Measurements from ENCODE around the gene MZT2B. TPM values are rescaled to one million over a fixed set of nuclear protein-coding genes. Genes with fewer than 3 reads are reported as not detected.
A peak's percentile ranks its signal among the peaks of the same experiment; 100 is the strongest.
"Not testable (repeated sequence)": the region's sequence is repeated elsewhere in the genome, so short reads cannot be mapped to it uniquely, and the experiment has no call there.

MZT2B gene
- total RNA-seq, 1 donor from 2014 or later = 143 TPM

DNA sequence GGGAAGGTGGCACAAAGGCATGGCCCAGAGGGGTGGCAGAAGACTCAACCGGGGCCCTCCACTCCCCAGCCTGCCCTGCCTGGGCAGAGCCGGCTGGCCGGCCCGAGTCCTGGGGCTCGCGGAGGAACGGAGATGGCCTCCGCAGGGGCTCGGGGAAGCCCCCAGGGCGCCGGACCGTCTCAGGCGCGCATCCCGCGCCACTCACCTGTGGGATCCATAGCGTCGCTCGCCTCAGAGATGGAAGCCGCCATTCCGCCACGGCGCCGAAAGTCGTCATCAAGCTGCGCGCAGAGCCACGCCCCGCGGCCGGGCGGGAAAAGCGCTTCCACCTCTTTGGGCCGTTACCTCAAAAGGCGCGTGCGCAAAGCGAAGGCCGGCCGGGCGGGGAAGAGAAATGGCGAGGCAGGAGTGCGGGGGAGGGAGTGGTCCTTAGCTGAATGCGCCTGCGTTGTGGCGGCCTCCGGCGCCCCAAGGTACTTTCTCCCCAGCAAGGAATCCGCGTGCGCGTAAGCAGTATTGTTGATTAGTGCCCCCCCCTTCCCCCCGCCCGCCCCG, 660 bp upstream of the MZT2B start, which contains the start of gene SMPD4:
TSS of gene SMPD4 (minus strand) at position 278 of the 555 bp plus-strand sequence. CDS start 5,010 bp downstream, outside the sequence.
- H3K27ac Mint-ChIP-seq = peak within 1 kb of the TSS; percentile 91
- no peaks in the 10 kb centered on the region for H3K9me3 Mint-ChIP-seq
- TF ChIP-seq CTCF (IDR thresholded peaks at IDR 0.05) = no peak
- DNase-seq (peak; percentile 97), ATAC-seq (ENCODE audit: low read depth) (peak; percentile 75)
- peaks cover 31% of the 10 kb centered on the region for H3K4me1 Mint-ChIP-seq
- ChIA-PET POLR2A (interaction anchor here (0.6 to 3.0 kb wide), 10 partner anchors 15 to 1864 kb away, joined by 3 to 62 read pairs (median 4); partner anchors contain the start of genes FAM168B and IMP4), CTCF (interaction anchor here (1.1 to 2.4 kb wide), 2 partner anchors 36 to 161 kb away, joined by 3 to 19 read pairs; partner anchors contain the start of genes CCDC74B and IMP4)
- H3K36me3 Mint-ChIP-seq (ENCODE audit: low read depth) = peaks cover 9% of the 10 kb centered on the region
- no peaks in the 10 kb centered on the region for H3K27me3 Mint-ChIP-seq
- intact Hi-C loops (cut with micrococcal nuclease) = loop anchor here (1.0 to 5.0 kb wide), 8 partner anchors 23 to 1864 kb away; partner anchors contain the start of genes CCDC74B, HS6ST1, IMP4 and MZT2A
- peak within 1 kb of the TSS; percentile 93 for H3K4me3 Mint-ChIP-seq

DNA sequence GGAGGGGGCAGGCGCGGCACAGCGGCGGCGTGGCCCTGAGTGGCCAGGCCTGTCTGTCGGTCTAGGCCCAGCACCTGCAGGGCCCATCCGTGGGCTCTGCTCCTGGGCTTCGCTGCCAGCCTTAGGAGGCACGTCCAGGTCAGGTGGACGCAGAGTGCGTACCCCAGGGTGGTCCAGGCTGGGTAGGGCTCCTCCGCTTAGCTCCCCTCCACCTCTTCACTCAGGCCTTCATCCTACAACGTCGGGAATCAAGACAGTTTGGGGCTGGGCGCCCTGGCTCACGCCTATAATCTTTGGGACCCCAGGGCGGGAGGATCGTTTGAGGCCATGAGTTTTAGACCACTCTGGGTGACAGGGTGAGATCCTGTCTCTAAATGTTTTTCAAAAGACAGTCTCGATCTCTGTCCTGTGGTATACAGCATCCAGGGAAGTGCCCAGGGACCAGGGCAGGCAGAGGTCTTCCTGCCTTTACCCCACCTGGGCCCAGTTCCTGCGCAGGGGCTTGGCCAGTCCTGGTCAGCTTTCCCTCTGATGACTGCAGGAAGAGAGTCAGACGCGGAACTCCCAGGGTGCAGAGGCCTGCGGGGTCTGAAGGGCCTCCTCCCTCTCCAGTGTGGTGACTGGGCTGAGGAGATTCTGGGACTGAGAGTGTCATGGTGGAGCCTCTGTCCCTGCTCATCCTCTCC, 907 bp downstream of the MZT2B start:
- CTCF ChIA-PET = interaction anchor here (2.4 kb wide), 1 partner anchor 159 kb away, joined by 19 read pairs; the partner anchor contains the start of gene IMP4
- Mint-ChIP-seq H3K4me3 (peak overlapping the region; percentile 77), H3K27ac (peak overlapping the region; percentile 41), H3K4me1 (peaks cover 31% of the 10 kb centered on the region)
- intact Hi-C loops (cut with micrococcal nuclease) = loop anchor here (2.0 to 5.0 kb wide), 2 partner anchors 150 to 1866 kb away; partner anchors contain the start of gene HS6ST1
- H3K9me3 Mint-ChIP-seq; DNase-seq; POLR2A ChIA-PET; H3K36me3 Mint-ChIP-seq (ENCODE audit: low read depth); H3K27me3 Mint-ChIP-seq; ATAC-seq (ENCODE audit: low read depth): not testable (repeated sequence)

GRCh38 chr2:130183512-130184373, 1.7 kb downstream of the MZT2B start:
- Mint-ChIP-seq H3K4me3 (peak overlapping the region; percentile 77), H3K4me1 (peaks cover 29% of the 10 kb centered on the region), H3K36me3 (ENCODE audit: low read depth) (peaks cover 1% of the 10 kb centered on the region), H3K9me3 (no peaks in the 10 kb centered on the region), H3K27ac (no peak overlapping the region), H3K27me3 (no peaks in the 10 kb centered on the region)
- intact Hi-C loops (cut with micrococcal nuclease) = loop anchor here (2.0 to 5.0 kb wide), 2 partner anchors 149 to 1866 kb away; partner anchors contain the start of gene HS6ST1
- POLR2A ChIA-PET = no interaction called here
- DNase-seq (no peak), ATAC-seq (ENCODE audit: low read depth) (no peak)
- TF ChIP-seq CTCF (IDR thresholded peaks at IDR 0.05) = no peak
- CTCF ChIA-PET = no interaction called here

DNA sequence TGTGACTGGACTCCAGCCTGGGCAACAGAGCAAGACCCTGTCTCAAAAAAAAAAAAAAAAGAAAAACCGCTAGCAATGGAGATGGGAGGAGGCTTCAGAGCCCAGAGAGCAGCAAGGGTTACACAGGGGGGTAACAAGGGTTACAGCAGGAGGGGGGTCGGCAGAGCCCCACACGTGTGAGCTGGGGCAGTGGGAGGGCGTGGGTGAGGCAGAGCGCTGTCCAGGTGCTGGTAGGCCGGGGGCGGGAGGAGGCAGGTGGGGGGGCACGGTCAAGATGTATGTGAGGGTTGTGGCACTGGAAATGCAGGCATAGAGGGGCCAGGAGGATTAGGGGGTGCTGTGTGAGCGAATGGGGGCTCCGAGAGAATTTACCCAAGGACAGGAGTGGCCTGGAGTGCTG, 3.4 kb downstream of the MZT2B start:
- intact Hi-C loops (cut with micrococcal nuclease) = no loop called here
- CTCF ChIA-PET = no interaction called here
- no peak overlapping the region for H3K4me3 Mint-ChIP-seq
- H3K36me3 Mint-ChIP-seq (ENCODE audit: low read depth) = peaks cover 2% of the 10 kb centered on the region
- H3K4me1 Mint-ChIP-seq = peaks cover 22% of the 10 kb centered on the region
- no peaks in the 10 kb centered on the region for H3K9me3 Mint-ChIP-seq
- H3K27ac Mint-ChIP-seq = no peak overlapping the region
- no peaks in the 10 kb centered on the region for H3K27me3 Mint-ChIP-seq
- no peak for TF ChIP-seq CTCF (IDR thresholded peaks at IDR 0.05)
- POLR2A ChIA-PET = interaction anchor here (0.6 kb wide), 1 partner anchor 148 kb away, joined by 10 read pairs; no protein-coding TSS in a partner anchor
- ATAC-seq (ENCODE audit: low read depth) = no peak
- no peak for DNase-seq

DNA sequence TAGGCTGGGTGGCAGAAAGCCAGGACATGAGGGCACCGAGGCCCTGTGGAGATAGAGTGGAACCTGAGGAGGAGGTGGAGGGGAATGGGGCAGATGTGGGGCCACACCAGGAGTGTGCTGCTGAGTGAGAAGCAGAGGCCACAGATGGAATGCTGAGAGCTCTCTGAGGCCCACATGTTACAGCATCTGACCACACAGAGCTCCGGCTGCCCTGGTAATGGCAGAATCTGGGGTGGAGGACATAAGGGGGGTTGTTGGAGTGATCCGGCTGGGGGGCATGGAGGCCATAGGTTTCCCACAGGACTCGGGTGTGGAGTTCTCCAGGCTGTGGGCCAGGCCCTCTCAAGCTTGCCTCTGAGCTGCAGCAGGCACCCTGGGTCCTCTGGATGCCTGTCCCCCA, 3.8 kb downstream of the MZT2B start:
- Mint-ChIP-seq H3K4me1 (peaks cover 18% of the 10 kb centered on the region), H3K9me3 (no peaks in the 10 kb centered on the region), H3K4me3 (no peak overlapping the region), H3K27me3 (no peaks in the 10 kb centered on the region), H3K36me3 (ENCODE audit: low read depth) (peaks cover 5% of the 10 kb centered on the region), H3K27ac (no peak overlapping the region)
- intact Hi-C loops (cut with micrococcal nuclease) = no loop called here
- TF ChIP-seq CTCF (IDR thresholded peaks at IDR 0.05) = no peak
- POLR2A ChIA-PET = no interaction called here
- no peak for DNase-seq
- CTCF ChIA-PET = no interaction called here
- ATAC-seq (ENCODE audit: low read depth) = no peak

Data from activated B cell treated with CpG ODN at 0.5 μM for 24 hours (primary cell).